Activated CD8-positive, alpha-beta T cell treated with anti-CD3 and anti-CD28 coated beads for 36 hours (primary cell): ENCODE results near the gene SEMA4D. TPM values are rescaled to one million over a fixed set of nuclear protein-coding genes. Genes with fewer than 3 reads are reported as not detected.

ENCODE experiments used
- ATAC-seq: fragments of 200-7000 bp; cut with Tn5 transposase; one replicate; pipeline ENCODE4 v1.10.0; 2021; ENCODE audit warnings: mild to moderate bottlenecking, moderate library complexity
- CTCF ChIA-PET: fragments of 350-600 bp; sonication (Branson Sonifier 250); formaldehyde crosslinking; loops from one replicate; lab custom pipeline; 2021; ENCODE audit warnings: antibody characterized with exemption; lab: Charles Lee
- POLR2A ChIA-PET: fragments of 350-600 bp; sonication (Branson Sonifier 250); formaldehyde crosslinking; loops from one replicate; lab custom pipeline; 2021; ENCODE audit warnings: antibody characterized with exemption; lab: Charles Lee
- DNase-seq: peaks from one replicate; pipeline ENCODE4 v3.0.0-alpha.2; 2020
- H3K27ac Mint-ChIP-seq: one replicate; pipeline ENCODE4 v1.8.0; 2021; ENCODE audit warnings: mild to moderate bottlenecking, mixed read lengths
- H3K27me3 Mint-ChIP-seq: one replicate; pipeline ENCODE4 v1.8.0; 2021; ENCODE audit warnings: mixed read lengths
- H3K36me3 Mint-ChIP-seq: one replicate; pipeline ENCODE4 v1.8.0; 2021; ENCODE audit warnings: low read depth, mixed read lengths
- H3K4me1 Mint-ChIP-seq: one replicate; pipeline ENCODE4 v1.8.0; 2021; ENCODE audit warnings: low read depth, mixed read lengths
- H3K4me3 Mint-ChIP-seq: one replicate; pipeline ENCODE4 v1.8.0; 2021; ENCODE audit warnings: mild to moderate bottlenecking, moderate library complexity, mixed read lengths
- H3K9me3 Mint-ChIP-seq: one replicate; pipeline ENCODE4 v1.8.0; 2021; ENCODE audit warnings: mixed read lengths
- intact Hi-C: fragments of 100-400 bp; cut with micrococcal nuclease; formaldehyde crosslinking; loops from one replicate; pipeline ENCODE4 v1.10.0; 2022
- total RNA-seq, 2 experiments: library from RNA; stranded (reverse); gene quantifications; one replicate each; pipeline ENCODE4 v1.2.3, GENCODE V29; 2021
- TF ChIP-seq, protein P1 (sequence below): fragments of 200-600 bp; IDR thresholded peaks from one replicate; pipeline ENCODE4 v1.8.0; 2022; ENCODE audit warnings: antibody characterized with exemption, mild to moderate bottlenecking

SEMA4D gene
- total RNA-seq, 2 experiments from 2014 or later = 290 to 317 TPM

- ATAC-seq (no peak), DNase-seq (no peak)
- Mint-ChIP-seq H3K9me3 (no peaks in the 10 kb centered on the region), H3K4me3 (no peak overlapping the region), H3K27ac (peak overlapping the region; percentile 84), H3K27me3 (no peaks in the 10 kb centered on the region), H3K4me1 (peaks cover 58% of the 10 kb centered on the region), H3K36me3 (peaks cover 76% of the 10 kb centered on the region)
- CTCF ChIA-PET = no interaction called here
- POLR2A ChIA-PET = no interaction called here
- intact Hi-C loops = no loop called here
- TF ChIP-seq, protein P1, sequence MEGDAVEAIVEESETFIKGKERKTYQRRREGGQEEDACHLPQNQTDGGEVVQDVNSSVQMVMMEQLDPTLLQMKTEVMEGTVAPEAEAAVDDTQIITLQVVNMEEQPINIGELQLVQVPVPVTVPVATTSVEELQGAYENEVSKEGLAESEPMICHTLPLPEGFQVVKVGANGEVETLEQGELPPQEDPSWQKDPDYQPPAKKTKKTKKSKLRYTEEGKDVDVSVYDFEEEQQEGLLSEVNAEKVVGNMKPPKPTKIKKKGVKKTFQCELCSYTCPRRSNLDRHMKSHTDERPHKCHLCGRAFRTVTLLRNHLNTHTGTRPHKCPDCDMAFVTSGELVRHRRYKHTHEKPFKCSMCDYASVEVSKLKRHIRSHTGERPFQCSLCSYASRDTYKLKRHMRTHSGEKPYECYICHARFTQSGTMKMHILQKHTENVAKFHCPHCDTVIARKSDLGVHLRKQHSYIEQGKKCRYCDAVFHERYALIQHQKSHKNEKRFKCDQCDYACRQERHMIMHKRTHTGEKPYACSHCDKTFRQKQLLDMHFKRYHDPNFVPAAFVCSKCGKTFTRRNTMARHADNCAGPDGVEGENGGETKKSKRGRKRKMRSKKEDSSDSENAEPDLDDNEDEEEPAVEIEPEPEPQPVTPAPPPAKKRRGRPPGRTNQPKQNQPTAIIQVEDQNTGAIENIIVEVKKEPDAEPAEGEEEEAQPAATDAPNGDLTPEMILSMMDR = no peak
Observed at GRCh38 chr9:89381308-89381609, 116.7 kb downstream of the SEMA4D start.

- DNase-seq = no peak
- ChIA-PET CTCF (interaction anchor here (1.2 kb wide), 1 partner anchor 168 kb away, joined by 5 read pairs; no protein-coding TSS in a partner anchor), POLR2A (interaction anchor here (1.1 kb wide), 1 partner anchor 38 kb away, joined by 3 read pairs; no protein-coding TSS in a partner anchor)
- Mint-ChIP-seq H3K4me1 (peaks cover 59% of the 10 kb centered on the region), H3K27me3 (no peaks in the 10 kb centered on the region), H3K4me3 (no peak overlapping the region), H3K9me3 (no peaks in the 10 kb centered on the region), H3K36me3 (peaks cover 73% of the 10 kb centered on the region), H3K27ac (peak overlapping the region; percentile 84)
- ATAC-seq = no peak
- TF ChIP-seq, protein P1 = no peak
- intact Hi-C loops = no loop called here
Observed at GRCh38 chr9:89380437-89381307, 117.2 kb downstream of the SEMA4D start.

DNA sequence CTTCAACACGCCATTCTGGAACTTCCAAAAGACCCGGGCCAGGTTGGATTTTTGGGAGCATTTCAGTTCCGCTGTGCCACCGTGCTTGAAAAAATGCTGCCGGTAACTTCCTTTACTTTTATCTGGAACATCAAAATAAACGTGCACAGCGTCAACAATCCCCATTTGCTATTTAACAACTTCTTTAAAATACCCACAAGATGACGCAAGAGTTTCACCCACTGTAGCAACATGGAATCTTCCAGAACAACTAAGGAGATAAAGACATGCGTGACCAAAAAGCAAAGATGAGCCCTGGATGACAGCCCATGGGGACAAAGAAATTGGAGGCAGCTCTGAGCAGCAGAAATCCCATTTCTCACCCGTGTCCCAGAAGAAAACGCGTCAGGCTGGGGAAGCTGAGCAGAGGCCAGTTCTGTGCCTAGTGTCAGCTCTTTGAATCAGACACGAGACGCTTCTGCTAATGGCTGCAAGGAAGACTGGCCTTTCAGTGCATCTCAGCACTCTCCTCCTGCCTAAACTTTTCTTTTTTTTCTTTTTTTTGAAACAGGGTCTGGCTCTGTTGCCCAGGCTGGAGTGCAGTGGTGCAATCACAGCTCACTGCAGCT, 118.3 kb downstream of the SEMA4D start:
- TF ChIP-seq, protein P1 = no peak
- H3K27me3 Mint-ChIP-seq = no peaks in the 10 kb centered on the region
- POLR2A ChIA-PET = interaction anchor here (1.1 to 1.4 kb wide), 2 partner anchors 13 to 39 kb away, joined by 3 to 4 read pairs; no protein-coding TSS in a partner anchor
- H3K4me1 Mint-ChIP-seq = peaks cover 61% of the 10 kb centered on the region
- CTCF ChIA-PET = interaction anchor here (1.2 kb wide), 1 partner anchor 169 kb away, joined by 5 read pairs; no protein-coding TSS in a partner anchor
- no peak overlapping the region for H3K4me3 Mint-ChIP-seq
- H3K9me3 Mint-ChIP-seq = no peaks in the 10 kb centered on the region
- H3K36me3 Mint-ChIP-seq = peaks cover 72% of the 10 kb centered on the region
- H3K27ac Mint-ChIP-seq = peak overlapping the region; percentile 84
- DNase-seq (no peak), ATAC-seq (no peak)
- intact Hi-C loops = no loop called here

DNA sequence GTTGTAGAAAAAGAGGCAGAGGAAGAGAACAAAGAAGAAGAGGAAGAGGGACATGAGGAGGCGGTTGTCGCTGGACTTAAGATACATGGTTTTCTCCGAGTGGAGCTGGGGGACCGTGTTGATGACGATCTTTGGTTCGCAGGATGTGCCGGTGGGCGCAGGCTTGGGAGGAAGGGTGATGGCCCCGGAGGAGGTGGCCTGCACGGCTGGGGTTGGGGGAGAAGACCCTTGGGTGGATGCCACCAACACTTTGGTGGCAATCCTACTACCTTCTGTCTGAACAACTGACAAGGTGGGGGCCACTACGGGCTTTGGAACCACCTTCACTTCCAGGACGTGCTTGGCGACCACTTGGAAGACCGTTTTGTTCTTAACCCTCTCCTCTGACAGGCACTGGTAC, 118.9 kb downstream of the SEMA4D start:
- H3K27ac Mint-ChIP-seq = peak overlapping the region; percentile 84
- ChIA-PET CTCF (no interaction called here), POLR2A (interaction anchor here (1.4 kb wide), 1 partner anchor 12 kb away, joined by 4 read pairs; no protein-coding TSS in a partner anchor)
- H3K4me3 Mint-ChIP-seq = no peak overlapping the region
- H3K9me3 Mint-ChIP-seq = no peaks in the 10 kb centered on the region
- TF ChIP-seq, protein P1 = no peak
- DNase-seq (no peak), ATAC-seq (no peak)
- peaks cover 62% of the 10 kb centered on the region for H3K4me1 Mint-ChIP-seq
- H3K27me3 Mint-ChIP-seq = no peaks in the 10 kb centered on the region
- H3K36me3 Mint-ChIP-seq = peaks cover 68% of the 10 kb centered on the region
- intact Hi-C loops = no loop called here
